ENCODE results near the gene CKAP4. TPM values are rescaled to one million over a fixed set of nuclear protein-coding genes. Genes with fewer than 3 reads are reported as not detected.

CKAP4 gene
- total and polyA plus RNA-seq, 10 donors = 4.5 to 63.0 (median 29.8) TPM

DNA sequence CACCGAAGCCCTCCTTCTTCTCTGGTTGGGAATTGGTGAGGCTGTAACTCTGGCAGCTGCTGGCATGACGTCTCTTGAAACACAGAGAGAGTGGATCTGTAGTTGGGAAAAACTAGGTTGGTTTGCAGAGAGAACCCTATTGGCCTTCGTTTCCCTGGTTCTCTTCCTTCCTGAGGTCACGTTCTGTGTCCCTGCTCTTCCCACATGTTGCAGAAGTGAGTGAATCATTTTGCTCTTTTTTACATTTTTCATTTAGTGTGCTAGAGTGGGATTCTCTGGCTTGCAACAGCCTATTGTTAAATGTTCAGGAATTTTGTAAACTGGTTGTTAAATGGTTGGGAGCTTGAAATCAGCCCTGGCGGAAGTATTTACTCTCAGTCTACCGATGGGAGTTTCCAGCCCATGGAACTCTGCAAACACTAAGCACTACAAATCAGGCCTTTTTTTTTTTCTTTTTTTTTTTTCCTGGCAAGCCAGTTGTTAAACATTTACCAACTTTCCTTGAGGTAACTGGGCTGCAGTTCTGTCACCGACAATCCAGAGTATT, 26.8 kb upstream of the CKAP4 start:
- Histone ChIP-seq H3K4me3 (no peak overlapping the region), H3K27me3 (replicated peaks in 1 of 7) (no peaks in the 10 kb centered on the region), H3K27ac (peak overlapping the region in 7 of 8 donors; percentile 26 to 81 (median 56)), H3K9me3 (no peaks in the 10 kb centered on the region), H3K4me1 (peaks cover 0 to 41% (median 19%) of the 10 kb centered on the region in 6 donors), H3K36me3 (no peaks in the 10 kb centered on the region)
- intact Hi-C loops (cut with DNase I; ENCODE audit: low total_unique reads) = no loop called here
- no peak for DNase-seq
- WGBS, 5 donors = 61 to 78% (median 70%) methylated on average over 7 of the region's 7 CpGs
- TF ChIP-seq, protein P1, sequence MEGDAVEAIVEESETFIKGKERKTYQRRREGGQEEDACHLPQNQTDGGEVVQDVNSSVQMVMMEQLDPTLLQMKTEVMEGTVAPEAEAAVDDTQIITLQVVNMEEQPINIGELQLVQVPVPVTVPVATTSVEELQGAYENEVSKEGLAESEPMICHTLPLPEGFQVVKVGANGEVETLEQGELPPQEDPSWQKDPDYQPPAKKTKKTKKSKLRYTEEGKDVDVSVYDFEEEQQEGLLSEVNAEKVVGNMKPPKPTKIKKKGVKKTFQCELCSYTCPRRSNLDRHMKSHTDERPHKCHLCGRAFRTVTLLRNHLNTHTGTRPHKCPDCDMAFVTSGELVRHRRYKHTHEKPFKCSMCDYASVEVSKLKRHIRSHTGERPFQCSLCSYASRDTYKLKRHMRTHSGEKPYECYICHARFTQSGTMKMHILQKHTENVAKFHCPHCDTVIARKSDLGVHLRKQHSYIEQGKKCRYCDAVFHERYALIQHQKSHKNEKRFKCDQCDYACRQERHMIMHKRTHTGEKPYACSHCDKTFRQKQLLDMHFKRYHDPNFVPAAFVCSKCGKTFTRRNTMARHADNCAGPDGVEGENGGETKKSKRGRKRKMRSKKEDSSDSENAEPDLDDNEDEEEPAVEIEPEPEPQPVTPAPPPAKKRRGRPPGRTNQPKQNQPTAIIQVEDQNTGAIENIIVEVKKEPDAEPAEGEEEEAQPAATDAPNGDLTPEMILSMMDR (IDR thresholded peaks at IDR 0.05 in 8 of 11, conservative IDR thresholded peaks at IDR 0.05 in 3 of 11) = no peak
- TF ChIP-seq POLR2AphosphoS5 (IDR thresholded peaks at IDR 0.05) = peak in 1 of 3 donors; percentile 9
- no peak for TF ChIP-seq POLR2A (IDR thresholded peaks at IDR 0.05)

DNA sequence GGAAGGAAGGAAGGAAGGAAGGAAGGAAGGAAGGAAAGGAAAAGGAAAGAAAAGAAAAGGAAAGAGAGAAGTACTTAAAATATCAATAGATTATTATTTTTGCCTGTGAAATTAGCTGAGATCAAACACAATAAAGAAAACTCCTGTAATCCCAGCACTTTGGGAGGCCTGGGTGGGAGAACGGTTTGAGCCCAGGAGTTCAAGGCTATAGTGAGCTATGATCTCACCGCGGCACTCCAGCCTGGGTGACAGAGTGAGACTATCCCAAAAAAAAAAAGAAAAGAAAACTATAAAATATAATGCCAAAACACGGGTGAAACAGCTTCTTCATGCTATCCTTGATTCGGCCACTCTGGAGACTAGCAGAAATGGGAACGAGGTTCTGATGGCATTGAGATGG, 26.2 kb upstream of the CKAP4 start:
- H3K4me1 ChIP-seq = peaks cover 0 to 46% (median 19%) of the 10 kb centered on the region in 6 donors
- TF ChIP-seq POLR2AphosphoS5 (IDR thresholded peaks at IDR 0.05) = no peak
- TF ChIP-seq, protein P1 (IDR thresholded peaks at IDR 0.05 in 8 of 11, conservative IDR thresholded peaks at IDR 0.05 in 3 of 11) = no peak
- TF ChIP-seq POLR2A (IDR thresholded peaks at IDR 0.05) = no peak
- no peaks in the 10 kb centered on the region for H3K9me3 ChIP-seq
- intact Hi-C loops (cut with DNase I; ENCODE audit: low total_unique reads) = no loop called here
- WGBS, 5 donors = 71 to 85% (median 75%) methylated on average over 6 of the region's 6 CpGs
- no peak for DNase-seq
- H3K27me3 ChIP-seq (replicated peaks in 1 of 7) = no peaks in the 10 kb centered on the region
- H3K36me3 ChIP-seq = no peaks in the 10 kb centered on the region
- H3K27ac ChIP-seq = peak overlapping the region; percentile 17 to 81 (median 56)
- no peak overlapping the region for H3K4me3 ChIP-seq

GRCh38 chr12:106273491-106273890, 25.7 kb upstream of the CKAP4 start:
- 66 to 97% (median 85%) methylated on average over 6 of the region's 6 CpGs for WGBS, 5 donors
- no peak overlapping the region for H3K4me3 ChIP-seq
- peak overlapping the region in 5 of 8 donors; percentile 2 to 81 (median 55) for H3K27ac ChIP-seq
- no peak for TF ChIP-seq POLR2A (IDR thresholded peaks at IDR 0.05)
- TF ChIP-seq, protein P1 (IDR thresholded peaks at IDR 0.05 in 8 of 11, conservative IDR thresholded peaks at IDR 0.05 in 3 of 11) = no peak
- H3K27me3 ChIP-seq (replicated peaks in 1 of 7) = no peaks in the 10 kb centered on the region
- H3K4me1 ChIP-seq = peaks cover 0 to 48% (median 19%) of the 10 kb centered on the region in 6 donors
- intact Hi-C loops (cut with DNase I; ENCODE audit: low total_unique reads) = no loop called here
- no peak for DNase-seq
- no peaks in the 10 kb centered on the region for H3K9me3 ChIP-seq
- no peaks in the 10 kb centered on the region for H3K36me3 ChIP-seq

DNA sequence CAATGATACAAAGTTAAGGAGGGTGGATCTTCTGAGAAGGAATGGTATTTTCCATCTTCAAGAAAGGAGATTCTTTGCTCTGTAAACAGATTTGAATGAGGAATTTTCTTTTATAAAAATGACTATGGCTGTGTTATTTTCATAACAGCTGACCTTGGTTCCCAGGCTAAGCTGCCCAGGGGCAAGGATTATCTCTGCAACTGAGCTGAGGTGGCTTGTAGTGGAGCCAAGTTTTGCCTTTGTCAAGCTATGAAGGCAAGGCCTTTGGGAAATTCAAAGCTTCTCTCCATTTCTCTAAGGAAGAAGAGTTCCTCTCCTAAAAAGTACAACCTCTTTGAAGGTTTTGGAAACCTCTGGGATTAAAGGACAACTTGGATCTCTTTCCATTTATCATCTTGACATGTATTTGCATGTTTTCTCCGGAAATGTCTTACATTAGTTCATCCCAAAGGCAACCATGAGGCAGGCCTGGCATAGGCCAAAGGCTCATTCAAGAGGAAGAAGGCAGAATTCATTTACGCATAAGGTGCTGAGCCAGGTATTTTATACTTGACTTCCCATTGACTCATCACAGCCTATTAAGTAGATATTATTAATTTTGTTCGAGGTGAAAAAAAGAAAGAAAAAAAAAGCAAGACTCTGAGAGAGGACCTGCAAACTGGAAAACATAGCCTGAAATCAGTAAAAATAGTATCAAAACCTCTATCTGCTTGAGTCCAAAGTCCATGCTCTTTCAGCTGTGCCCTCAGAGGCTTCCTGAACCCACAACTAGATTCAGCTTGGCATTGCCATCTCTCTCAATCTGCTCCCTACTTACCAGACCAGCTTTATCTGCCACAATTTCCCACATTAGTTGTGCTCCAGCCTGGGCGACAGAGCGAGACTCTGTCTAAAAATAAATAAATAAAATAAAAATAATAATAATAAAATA, 24.0 kb upstream of the CKAP4 start:
- no peak overlapping the region for H3K27ac ChIP-seq
- 65 to 81% (median 73%) methylated on average over 4 to 5 of the region's 5 CpGs for WGBS, 5 donors
- peaks cover 0 to 3% (median 0%) of the 10 kb centered on the region in 7 donors for H3K27me3 ChIP-seq (replicated peaks in 1 of 7)
- intact Hi-C loops (cut with DNase I; ENCODE audit: low total_unique reads) = no loop called here
- DNase-seq = no peak
- peaks cover 0 to 48% (median 19%) of the 10 kb centered on the region in 6 donors for H3K4me1 ChIP-seq
- no peaks in the 10 kb centered on the region for H3K9me3 ChIP-seq
- no peaks in the 10 kb centered on the region for H3K36me3 ChIP-seq
- H3K4me3 ChIP-seq = no peak overlapping the region
- TF ChIP-seq, protein P1 (IDR thresholded peaks at IDR 0.05 in 8 of 11, conservative IDR thresholded peaks at IDR 0.05 in 3 of 11) = no peak
- TF ChIP-seq POLR2A (IDR thresholded peaks at IDR 0.05) = no peak
- TF ChIP-seq POLR2AphosphoS5 (IDR thresholded peaks at IDR 0.05) = no peak

All from spleen (tissue), 11 donors.